K562 (cell line): ENCODE measurements around the gene GDAP1L1. TPM values are rescaled to one million over a fixed set of nuclear protein-coding genes. Genes with fewer than 3 reads are reported as not detected.

ENCODE experiments used
- ARHGAP35 ChIP-seq: fragments of 450-650 bp; IDR thresholded peaks from 2 replicates; pipeline ENCODE4 v1.6.1; 2018; ENCODE audit not compliant: partially characterized antibody
- ATF1 ChIP-seq, 2 experiments: fragments of 450-650 bp in 1 of 2; IDR thresholded peaks; 2 replicates each; pipeline ENCODE4 v1.6.1; 2016; ENCODE audit warnings: missing compliant biosample characterization in 1 of 2, missing genetic modification characterization in 1 of 2
- CCNT2 ChIP-seq: IDR thresholded peaks from 2 replicates; pipeline ENCODE4 v1.6.1; 2011; ENCODE audit warnings: borderline replicate concordance, low read depth, mild to moderate bottlenecking, moderate library complexity, mixed read lengths, low read length; ENCODE audit not compliant: insufficient read length; ENCODE audit errors: extremely low read depth
- COPS2 ChIP-seq: fragments of 450-650 bp; conservative IDR thresholded peaks from 2 replicates; pipeline ENCODE4 v1.6.1; 2016; ENCODE audit warnings: mild to moderate bottlenecking, moderate library complexity
- FOSL1 ChIP-seq: fragments of 200-800 bp; sonication (Bioruptor generic); conservative IDR thresholded peaks from 2 replicates; pipeline ENCODE4 v1.6.1; 2016; ENCODE audit warnings: missing genetic modification characterization, missing compliant biosample characterization
- FOXA1 ChIP-seq: fragments of 450-650 bp; IDR thresholded peaks from 2 replicates; pipeline ENCODE4 v1.6.1; 2016; ENCODE audit warnings: mild to moderate bottlenecking, borderline replicate concordance
- NFXL1 ChIP-seq: fragments of 450-650 bp; formaldehyde crosslinking; IDR thresholded peaks from 2 replicates; pipeline ENCODE4 v1.4.0; 2021; ENCODE audit warnings: mild to moderate bottlenecking
- NR1H2 ChIP-seq: sonication (generic); formaldehyde crosslinking; IDR thresholded peaks from 2 replicates; pipeline ENCODE4 v1.4.0; 2020; ENCODE audit warnings: mild to moderate bottlenecking, missing genetic modification reagents
- NRF1 ChIP-seq, 2 experiments: fragments of 450-650 bp; IDR thresholded peaks in 1 of 2; conservative IDR thresholded peaks in 1 of 2; 2 replicates each; pipeline ENCODE4 v1.6.1; 2014; ENCODE audit warnings: mild to moderate bottlenecking in 2 of 2
- PHB ChIP-seq: fragments of 250-450 bp; sonication (Bioruptor Pico); IDR thresholded peaks from 2 replicates; pipeline ENCODE4 v1.5.0; 2021
- POLR3G ChIP-seq: IDR thresholded peaks from 2 replicates; pipeline ENCODE4 v1.6.1; 2011; ENCODE audit not compliant: insufficient read length, insufficient replicate concordance; ENCODE audit errors: extremely low read depth
- RAD21 ChIP-seq, 2 experiments: fragments of 250-450 bp in 1 of 2; fragments of 450-650 bp in 1 of 2; sonication (Bioruptor Pico) in 1 of 2; formaldehyde crosslinking in 1 of 2; IDR thresholded peaks in 1 of 2; conservative IDR thresholded peaks in 1 of 2; 2 replicates each; pipeline versions ENCODE4 v1.4.0 to v1.8.0; 2020 to 2022; ENCODE audit warnings: mild to moderate bottlenecking in 2 of 2, moderate library complexity in 1 of 2
- RBM22 ChIP-seq: fragments of 200-400 bp; formaldehyde crosslinking; IDR thresholded peaks from 2 replicates; pipeline ENCODE4 v1.6.1; 2018; ENCODE audit warnings: low read length, low read depth; ENCODE audit not compliant: poor library complexity, severe bottlenecking
- RBM39 ChIP-seq: fragments of 200-400 bp; formaldehyde crosslinking; optimal IDR thresholded peaks from 2 replicates; pipeline ENCODE3; 2018; ENCODE audit warnings: low read depth, low read length
- SNRNP70 ChIP-seq: fragments of 200-400 bp; formaldehyde crosslinking; optimal IDR thresholded peaks from 2 replicates; pipeline ENCODE3; 2017; ENCODE audit warnings: low read depth, low read length
- TBP ChIP-seq: optimal IDR thresholded peaks from 2 replicates; pipeline ENCODE3; 2011; ENCODE audit warnings: low read depth, low read length, improper control_type of control experiment
- polyA plus RNA-seq, 8 experiments: library from polyadenylated mRNA; depleted of rRNA in 4 of 8; stranded (reverse) in 5 of 8; unstranded in 3 of 8; fragments of >200 nt; fragmentation: Nextera tagmentation in 2 of 8; fragmentation: Illumina TruSeq in 1 of 8; extraction: Ambion mirVana in 2 of 8; extraction: Trizol in 1 of 8; gene quantifications; 2 replicates each; pipeline versions ENCODE4 v1.2.1 to v1.2.3, GENCODE V29; 2011 to 2014; ENCODE audit warnings: inconsistent platforms in 1 of 8, missing spikeins in 1 of 8
- total RNA-seq, 7 experiments: library from RNA; depleted of rRNA in 6 of 7; stranded (reverse); fragments of >200 nt in 6 of 7; fragmentation: Illumina TruSeq in 2 of 7; extraction: Trizol in 2 of 7; gene quantifications; 2 replicates each; pipeline versions ENCODE4 v1.2.1 to v1.2.3, GENCODE V29; 2011 to 2021; ENCODE audit warnings: low replicate concordance in 1 of 7
- TF ChIP-seq, protein P1 (sequence below), 2 experiments: fragments of 450-650 bp; conservative IDR thresholded peaks; 2 replicates each; pipeline ENCODE4 v1.6.1; 2017; ENCODE audit warnings: mild to moderate bottlenecking in 2 of 2, moderate library complexity in 2 of 2
- TF ChIP-seq, protein P2 (sequence below), 2 experiments: IDR thresholded peaks; 2 replicates each; pipeline ENCODE4 v1.6.1; 2011; ENCODE audit warnings: borderline replicate concordance in 1 of 2, control low read depth in 1 of 2, low read depth in 1 of 2, low read length in 1 of 2, mild to moderate bottlenecking in 1 of 2, mixed read lengths in 1 of 2, moderate library complexity in 1 of 2; ENCODE audit not compliant: insufficient read depth in 1 of 2, insufficient read length in 1 of 2, poor library complexity in 1 of 2, severe bottlenecking in 1 of 2; ENCODE audit errors: extremely low read depth in 1 of 2
- TF ChIP-seq, protein P3 (sequence below): fragments of 450-650 bp; formaldehyde crosslinking; IDR thresholded peaks from 2 replicates; pipeline ENCODE4 v1.4.0; 2022; ENCODE audit warnings: missing genetic modification characterization
- TF ChIP-seq, protein P4 (sequence below): sonication (generic); formaldehyde crosslinking; IDR thresholded peaks from 2 replicates; pipeline ENCODE4 v1.9.0; 2022; ENCODE audit warnings: mild to moderate bottlenecking, missing genetic modification reagents
- TF ChIP-seq, protein P5 (sequence below): fragments of 250-450 bp; sonication (Bioruptor Pico); IDR thresholded peaks from 2 replicates; pipeline ENCODE4 v1.8.0; 2022; ENCODE audit warnings: inconsistent platforms, mild to moderate bottlenecking, moderate library complexity, borderline replicate concordance

The GDAP1L1 gene
- total and polyA plus RNA-seq, 9 of the 15 experiments (the other 6 are each of a cell fraction or from before 2014, with no cell fraction given), result 0.06 to 0.40 (median 0.19) TPM; not detected in 5

DNA sequence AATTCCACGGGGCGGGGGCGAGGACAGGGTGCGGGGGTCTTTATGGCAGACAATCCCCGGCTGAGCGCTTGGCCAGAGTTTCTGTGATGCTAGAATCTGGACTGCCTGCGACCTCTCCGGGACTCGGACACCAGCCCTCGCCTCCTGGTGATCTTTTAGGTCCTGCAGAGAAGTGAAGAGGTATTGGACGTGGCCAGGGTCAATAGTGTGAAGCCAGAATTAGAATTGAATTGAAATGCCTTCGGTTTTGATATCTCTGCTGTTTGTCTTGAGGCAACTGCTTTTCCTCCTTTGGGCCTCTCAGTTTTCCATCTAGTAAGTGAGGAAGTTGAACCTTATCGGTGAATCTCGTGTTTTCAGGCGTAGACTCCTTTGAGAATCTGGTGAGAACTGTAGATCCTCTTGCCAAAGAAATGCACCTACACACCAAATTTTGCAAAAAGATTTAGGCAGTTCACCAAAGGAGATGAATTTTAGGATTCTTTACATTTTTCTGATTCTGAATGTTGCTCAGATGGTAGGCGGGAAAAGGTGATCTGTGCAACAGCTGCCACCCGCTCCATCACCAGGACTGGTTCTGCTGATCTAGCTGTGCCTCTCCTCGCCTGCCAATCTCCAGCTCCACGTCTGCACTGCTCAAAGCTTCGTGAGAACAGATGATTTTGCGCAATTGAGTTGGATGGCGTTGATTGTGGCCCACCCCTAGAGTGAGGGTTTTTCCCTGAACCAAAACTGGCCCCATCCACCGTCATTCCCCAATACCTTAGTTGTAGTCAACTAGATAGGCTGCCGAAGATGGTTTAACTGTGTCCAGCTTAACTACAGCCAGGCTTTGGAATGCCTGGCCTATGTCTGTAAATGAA, 35.7 kb upstream of the GDAP1L1 start (continued):
- TF ChIP-seq COPS2 (no peak), RAD21 (CRISPR knock-in tag; conservative IDR thresholded peaks at IDR 0.05 in 1 of 2, IDR thresholded peaks at IDR 0.05 in 1 of 2) (no peak), RBM39 (no peak), CCNT2 (no peak), PHB (CRISPR knock-in tag) (no peak), FOXA1 (no peak), NR1H2 (no peak), ARHGAP35 (no peak), NFXL1 (CRISPR knock-in tag) (no peak), ATF1 (CRISPR knock-in tag; IDR thresholded peaks at IDR 0.05) (no peak), ATF1 (tag; IDR thresholded peaks at IDR 0.05) (peak; percentile 66; the same call in 1 of the 2 replicates), FOSL1 (tag) (peak; percentile 48; the same call in 1 of the 2 replicates), SNRNP70 (no peak), TBP (no peak), NRF1 (conservative IDR thresholded peaks at IDR 0.05 in 1 of 2, IDR thresholded peaks at IDR 0.05 in 1 of 2) (no peak), POLR3G (no peak), RBM22 (no peak)
- TF ChIP-seq, protein P1, sequence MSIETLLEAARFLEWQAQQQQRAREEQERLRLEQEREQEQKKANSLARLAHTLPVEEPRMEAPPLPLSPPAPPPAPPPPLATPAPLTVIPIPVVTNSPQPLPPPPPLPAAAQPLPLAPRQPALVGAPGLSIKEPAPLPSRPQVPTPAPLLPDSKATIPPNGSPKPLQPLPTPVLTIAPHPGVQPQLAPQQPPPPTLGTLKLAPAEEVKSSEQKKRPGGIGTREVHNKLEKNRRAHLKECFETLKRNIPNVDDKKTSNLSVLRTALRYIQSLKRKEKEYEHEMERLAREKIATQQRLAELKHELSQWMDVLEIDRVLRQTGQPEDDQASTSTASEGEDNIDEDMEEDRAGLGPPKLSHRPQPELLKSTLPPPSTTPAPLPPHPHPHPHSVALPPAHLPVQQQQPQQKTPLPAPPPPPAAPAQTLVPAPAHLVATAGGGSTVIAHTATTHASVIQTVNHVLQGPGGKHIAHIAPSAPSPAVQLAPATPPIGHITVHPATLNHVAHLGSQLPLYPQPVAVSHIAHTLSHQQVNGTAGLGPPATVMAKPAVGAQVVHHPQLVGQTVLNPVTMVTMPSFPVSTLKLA (conservative IDR thresholded peaks at IDR 0.05), result no peak; a peak in 1 of 4 replicates
- TF ChIP-seq, protein P2, sequence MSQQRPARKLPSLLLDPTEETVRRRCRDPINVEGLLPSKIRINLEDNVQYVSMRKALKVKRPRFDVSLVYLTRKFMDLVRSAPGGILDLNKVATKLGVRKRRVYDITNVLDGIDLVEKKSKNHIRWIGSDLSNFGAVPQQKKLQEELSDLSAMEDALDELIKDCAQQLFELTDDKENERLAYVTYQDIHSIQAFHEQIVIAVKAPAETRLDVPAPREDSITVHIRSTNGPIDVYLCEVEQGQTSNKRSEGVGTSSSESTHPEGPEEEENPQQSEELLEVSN (IDR thresholded peaks at IDR 0.05; ENCODE audit: borderline replicate concordance in 1 of 2, extremely low read depth in 1 of 2, insufficient read depth in 1 of 2, insufficient read length in 1 of 2, low read depth in 1 of 2, low read length in 1 of 2, poor library complexity in 1 of 2, severe bottlenecking in 1 of 2), result peak in 1 of 2 experiments; percentile 28
- TF ChIP-seq, protein P3, sequence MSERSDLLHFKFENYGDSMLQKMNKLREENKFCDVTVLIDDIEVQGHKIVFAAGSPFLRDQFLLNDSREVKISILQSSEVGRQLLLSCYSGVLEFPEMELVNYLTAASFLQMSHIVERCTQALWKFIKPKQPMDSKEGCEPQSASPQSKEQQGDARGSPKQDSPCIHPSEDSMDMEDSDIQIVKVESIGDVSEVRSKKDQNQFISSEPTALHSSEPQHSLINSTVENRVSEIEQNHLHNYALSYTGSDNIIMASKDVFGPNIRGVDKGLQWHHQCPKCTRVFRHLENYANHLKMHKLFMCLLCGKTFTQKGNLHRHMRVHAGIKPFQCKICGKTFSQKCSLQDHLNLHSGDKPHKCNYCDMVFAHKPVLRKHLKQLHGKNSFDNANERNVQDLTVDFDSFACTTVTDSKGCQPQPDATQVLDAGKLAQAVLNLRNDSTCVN (CRISPR knock-in tag), result 0 out of 2 replicates have a peak, but pooled peaks have one; percentile 28
- TF ChIP-seq, protein P4, sequence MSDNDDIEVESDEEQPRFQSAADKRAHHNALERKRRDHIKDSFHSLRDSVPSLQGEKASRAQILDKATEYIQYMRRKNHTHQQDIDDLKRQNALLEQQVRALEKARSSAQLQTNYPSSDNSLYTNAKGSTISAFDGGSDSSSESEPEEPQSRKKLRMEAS (CRISPR knock-in tag), result no peak
- TF ChIP-seq, protein P5, sequence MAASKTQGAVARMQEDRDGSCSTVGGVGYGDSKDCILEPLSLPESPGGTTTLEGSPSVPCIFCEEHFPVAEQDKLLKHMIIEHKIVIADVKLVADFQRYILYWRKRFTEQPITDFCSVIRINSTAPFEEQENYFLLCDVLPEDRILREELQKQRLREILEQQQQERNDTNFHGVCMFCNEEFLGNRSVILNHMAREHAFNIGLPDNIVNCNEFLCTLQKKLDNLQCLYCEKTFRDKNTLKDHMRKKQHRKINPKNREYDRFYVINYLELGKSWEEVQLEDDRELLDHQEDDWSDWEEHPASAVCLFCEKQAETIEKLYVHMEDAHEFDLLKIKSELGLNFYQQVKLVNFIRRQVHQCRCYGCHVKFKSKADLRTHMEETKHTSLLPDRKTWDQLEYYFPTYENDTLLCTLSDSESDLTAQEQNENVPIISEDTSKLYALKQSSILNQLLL, result no peak
